ENCODE measurements around the gene ANOS1.

Gene ANOS1

DNA sequence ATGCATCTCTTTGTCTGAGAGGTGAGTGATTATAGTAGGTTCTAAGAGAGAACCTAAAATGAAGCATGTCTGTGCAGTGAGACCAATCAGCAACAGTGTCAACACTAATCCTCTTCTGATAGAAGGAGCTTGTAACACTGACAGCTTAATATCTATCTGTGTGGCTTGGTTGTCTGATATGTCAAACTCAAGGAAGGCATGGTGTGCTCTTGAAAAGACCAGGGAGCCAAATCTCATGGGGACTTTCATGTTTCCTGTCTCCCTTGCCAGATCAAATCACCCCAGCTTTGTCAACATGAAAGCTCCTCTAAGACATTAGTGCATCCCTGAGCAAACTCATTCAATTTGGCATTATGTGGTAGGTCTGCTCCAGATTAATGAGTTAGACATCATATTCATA lies 95.4 kb downstream of the ANOS1 start:
- no peak overlapping the region for H3K4me3 ChIP-seq (ENCODE audit: low read depth, low read length)
- DNase-seq (ENCODE audit: low read depth) = no peak
- TF ChIP-seq POLR2A (IDR thresholded peaks at IDR 0.05; ENCODE audit: extremely low read depth, insufficient read length) = no peak
- no peak for TF ChIP-seq MYC (IDR thresholded peaks at IDR 0.05; ENCODE audit: low read depth, low read length)
- TF ChIP-seq, protein P1, sequence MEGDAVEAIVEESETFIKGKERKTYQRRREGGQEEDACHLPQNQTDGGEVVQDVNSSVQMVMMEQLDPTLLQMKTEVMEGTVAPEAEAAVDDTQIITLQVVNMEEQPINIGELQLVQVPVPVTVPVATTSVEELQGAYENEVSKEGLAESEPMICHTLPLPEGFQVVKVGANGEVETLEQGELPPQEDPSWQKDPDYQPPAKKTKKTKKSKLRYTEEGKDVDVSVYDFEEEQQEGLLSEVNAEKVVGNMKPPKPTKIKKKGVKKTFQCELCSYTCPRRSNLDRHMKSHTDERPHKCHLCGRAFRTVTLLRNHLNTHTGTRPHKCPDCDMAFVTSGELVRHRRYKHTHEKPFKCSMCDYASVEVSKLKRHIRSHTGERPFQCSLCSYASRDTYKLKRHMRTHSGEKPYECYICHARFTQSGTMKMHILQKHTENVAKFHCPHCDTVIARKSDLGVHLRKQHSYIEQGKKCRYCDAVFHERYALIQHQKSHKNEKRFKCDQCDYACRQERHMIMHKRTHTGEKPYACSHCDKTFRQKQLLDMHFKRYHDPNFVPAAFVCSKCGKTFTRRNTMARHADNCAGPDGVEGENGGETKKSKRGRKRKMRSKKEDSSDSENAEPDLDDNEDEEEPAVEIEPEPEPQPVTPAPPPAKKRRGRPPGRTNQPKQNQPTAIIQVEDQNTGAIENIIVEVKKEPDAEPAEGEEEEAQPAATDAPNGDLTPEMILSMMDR (IDR thresholded peaks at IDR 0.05; ENCODE audit: low read depth, low read length) = no peak
- TF ChIP-seq, protein P2, sequence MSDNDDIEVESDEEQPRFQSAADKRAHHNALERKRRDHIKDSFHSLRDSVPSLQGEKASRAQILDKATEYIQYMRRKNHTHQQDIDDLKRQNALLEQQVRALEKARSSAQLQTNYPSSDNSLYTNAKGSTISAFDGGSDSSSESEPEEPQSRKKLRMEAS (IDR thresholded peaks at IDR 0.05; ENCODE audit: low read depth, low read length) = no peak

DNA sequence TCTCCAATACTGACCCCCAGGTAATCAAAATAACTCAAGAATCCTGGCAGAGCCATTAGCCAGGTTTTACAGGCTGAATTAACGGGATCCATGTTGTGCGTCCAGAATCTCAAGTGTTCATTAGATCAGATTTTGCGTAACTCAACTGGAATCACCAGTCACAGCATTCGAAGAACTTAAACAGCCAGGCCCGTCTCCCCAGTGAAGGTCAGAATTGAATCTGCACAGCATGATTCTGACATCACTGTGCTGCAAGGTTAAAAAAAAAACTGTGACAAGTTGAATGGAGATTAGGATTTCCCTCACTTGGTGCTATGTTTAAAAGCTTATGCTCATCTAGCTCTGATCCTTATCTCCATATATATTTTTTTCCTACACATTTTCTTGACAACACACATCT lies 96.1 kb downstream of the ANOS1 start:
- no peak for DNase-seq (ENCODE audit: low read depth)
- TF ChIP-seq, protein P1 (IDR thresholded peaks at IDR 0.05; ENCODE audit: low read depth, low read length) = no peak
- TF ChIP-seq POLR2A (IDR thresholded peaks at IDR 0.05; ENCODE audit: extremely low read depth, insufficient read length) (no peak), MYC (IDR thresholded peaks at IDR 0.05; ENCODE audit: low read depth, low read length) (no peak)
- TF ChIP-seq, protein P2 (IDR thresholded peaks at IDR 0.05; ENCODE audit: low read depth, low read length) = no peak

DNA sequence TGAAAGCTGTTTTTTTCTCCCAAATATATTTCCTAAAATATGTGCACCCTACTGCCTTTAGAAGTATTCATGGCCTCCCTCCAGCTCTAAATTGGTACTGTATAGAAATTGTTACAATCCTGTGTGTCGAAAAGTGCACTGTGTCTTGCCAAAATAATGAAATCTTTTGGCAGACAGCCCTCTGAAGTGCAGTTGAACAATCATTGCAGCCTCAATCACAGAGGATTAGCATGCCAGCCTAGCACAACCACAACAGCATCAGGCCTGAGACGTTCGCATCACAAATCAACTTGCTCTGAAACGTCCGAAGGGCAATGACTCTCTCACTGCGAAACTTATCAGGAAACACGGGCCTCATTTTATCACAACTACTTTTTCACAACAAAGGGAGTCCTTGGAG lies 99.0 kb downstream of the ANOS1 start:
- TF ChIP-seq MYC (IDR thresholded peaks at IDR 0.05; ENCODE audit: low read depth, low read length) (no peak), POLR2A (IDR thresholded peaks at IDR 0.05; ENCODE audit: extremely low read depth, insufficient read length) (no peak)
- TF ChIP-seq, protein P2 (IDR thresholded peaks at IDR 0.05; ENCODE audit: low read depth, low read length) = no peak
- TF ChIP-seq, protein P1 (IDR thresholded peaks at IDR 0.05; ENCODE audit: low read depth, low read length) = no peak
- no peak overlapping the region for H3K4me3 ChIP-seq (ENCODE audit: low read depth, low read length)
- no peak for DNase-seq (ENCODE audit: low read depth)

More for the DNA sequence above, 96.1 kb downstream of the ANOS1 start:
- H3K4me3 ChIP-seq (ENCODE audit: low read depth, low read length) = no peak overlapping the region

DNA sequence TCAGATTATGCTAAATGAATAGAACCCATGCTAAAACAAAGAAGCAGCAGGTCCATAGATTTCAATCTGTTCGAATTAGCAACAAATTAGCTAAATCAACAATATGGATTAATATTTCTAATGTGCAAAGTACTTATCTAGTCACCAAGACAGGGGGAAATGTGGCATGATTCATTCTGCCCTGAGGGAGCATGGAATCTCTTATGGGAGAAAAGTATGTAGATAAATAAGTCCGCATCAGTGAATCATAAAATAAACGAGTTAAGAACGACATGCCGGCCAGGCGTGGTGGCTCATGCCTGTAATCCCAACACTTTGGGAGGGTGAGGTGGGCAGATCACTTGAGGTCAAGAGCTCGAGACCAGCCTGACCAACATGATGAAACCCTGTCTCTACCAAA lies 102.1 kb downstream of the ANOS1 start:
- TF ChIP-seq, protein P1 (IDR thresholded peaks at IDR 0.05; ENCODE audit: low read depth, low read length) = no peak
- no peak for TF ChIP-seq POLR2A (IDR thresholded peaks at IDR 0.05; ENCODE audit: extremely low read depth, insufficient read length)
- DNase-seq (ENCODE audit: low read depth) = no peak
- no peak overlapping the region for H3K4me3 ChIP-seq (ENCODE audit: low read depth, low read length)

DNA sequence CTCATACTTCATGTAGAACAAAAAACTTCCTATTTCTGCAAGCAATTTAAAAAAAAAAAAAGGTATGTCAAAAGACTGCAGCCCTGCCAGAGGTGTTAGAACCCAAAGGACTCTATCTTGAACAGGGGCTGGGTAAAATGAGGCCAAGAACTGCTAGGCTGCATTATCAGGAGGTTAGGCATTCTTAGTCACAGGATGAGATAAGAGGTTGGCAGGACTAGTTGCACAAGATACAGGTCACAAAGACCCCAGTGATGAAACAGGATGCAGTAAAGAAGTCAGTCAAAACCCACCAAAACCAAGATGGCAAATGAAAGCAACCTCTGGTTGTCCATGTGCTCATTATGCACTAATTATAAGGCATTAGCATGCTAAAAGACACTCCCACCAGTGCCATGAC lies 104.1 kb downstream of the ANOS1 start:
- TF ChIP-seq POLR2A (IDR thresholded peaks at IDR 0.05; ENCODE audit: extremely low read depth, insufficient read length) = no peak
- TF ChIP-seq MYC (IDR thresholded peaks at IDR 0.05; ENCODE audit: low read depth, low read length) = no peak
- TF ChIP-seq, protein P2 (IDR thresholded peaks at IDR 0.05; ENCODE audit: low read depth, low read length) = no peak
- TF ChIP-seq, protein P1 (IDR thresholded peaks at IDR 0.05; ENCODE audit: low read depth, low read length) = no peak
- peak; percentile 57 for DNase-seq (ENCODE audit: low read depth)
- no peak overlapping the region for H3K4me3 ChIP-seq (ENCODE audit: low read depth, low read length)

DNA sequence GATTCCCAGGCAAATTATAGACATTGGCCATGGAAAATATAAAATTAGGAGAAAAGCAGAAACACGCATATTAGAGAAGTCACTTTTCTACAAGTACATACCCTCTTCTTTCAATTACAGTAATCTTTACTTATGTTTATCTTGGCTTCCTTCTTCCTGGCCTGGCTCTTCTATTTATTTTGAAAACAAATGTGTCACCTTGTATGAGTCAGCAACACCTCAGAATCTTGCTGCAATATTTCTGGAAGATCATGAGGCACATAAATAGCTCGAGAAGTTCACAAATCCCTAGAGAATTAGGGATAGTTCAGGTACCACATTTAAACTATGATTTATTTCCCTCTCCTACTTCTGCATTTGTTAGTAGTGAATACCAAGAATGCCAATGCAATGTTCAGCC lies 124.6 kb downstream of the ANOS1 start:
- DNase-seq (ENCODE audit: low read depth) = no peak
- TF ChIP-seq MYC (IDR thresholded peaks at IDR 0.05; ENCODE audit: low read depth, low read length) (no peak), POLR2A (IDR thresholded peaks at IDR 0.05; ENCODE audit: extremely low read depth, insufficient read length) (no peak)
- TF ChIP-seq, protein P2 (IDR thresholded peaks at IDR 0.05; ENCODE audit: low read depth, low read length) = no peak
- TF ChIP-seq, protein P1 (IDR thresholded peaks at IDR 0.05; ENCODE audit: low read depth, low read length) = no peak

More for the DNA sequence above, 124.6 kb downstream of the ANOS1 start:
- H3K4me3 ChIP-seq (ENCODE audit: low read depth, low read length) = no peak overlapping the region

Measured in NB4 (cell line).